Measurements from ENCODE around the gene ELSPBP1. TPM values are rescaled to one million over a fixed set of nuclear protein-coding genes. Genes with fewer than 3 reads are reported as not detected.

ELSPBP1 gene
- total RNA-seq, 6 donors from 2014 or later = not detected

GRCh38 chr19:47992070-47992469 is 2.4 kb upstream of the ELSPBP1 start, which contains the start of gene BSPH1:
Gene BSPH1, minus strand, starts transcription at chr19:47992170. Its CDS starts 89 bp downstream, at chr19:47992081.
- ATAC-seq (ENCODE audit: low FRiP score in 2 of 2) (no peak), DNase-seq (no peak)
- no peaks in the 10 kb centered on the region for H3K9me3 ChIP-seq
- H3K4me1 ChIP-seq = no peaks in the 10 kb centered on the region
- no peak within 1 kb of the TSS for H3K27ac ChIP-seq
- no peaks in the 10 kb centered on the region for H3K36me3 ChIP-seq
- WGBS, 2 donors = 67 to 75% methylated on average over 2 of the region's 2 CpGs
- H3K4me3 ChIP-seq = no peak within 1 kb of the TSS
- TF ChIP-seq POLR2AphosphoS5 (IDR thresholded peaks at IDR 0.05) (no peak), CTCF (IDR thresholded peaks at IDR 0.05) (no peak), POLR2A (IDR thresholded peaks at IDR 0.05) (no peak), EP300 (IDR thresholded peaks at IDR 0.05) (no peak)
- H3K27me3 ChIP-seq = no peaks in the 10 kb centered on the region

- DNase-seq (no peak), ATAC-seq (ENCODE audit: low FRiP score in 2 of 2) (no peak)
- Histone ChIP-seq H3K4me3 (no peak overlapping the region), H3K9me3 (peaks cover 0 to 3% (median 0%) of the 10 kb centered on the region in 4 donors), H3K4me1 (no peaks in the 10 kb centered on the region), H3K27ac (no peak overlapping the region), H3K27me3 (no peaks in the 10 kb centered on the region), H3K36me3 (no peaks in the 10 kb centered on the region)
- no peak for TF ChIP-seq CTCF (IDR thresholded peaks at IDR 0.05)
- no peak for TF ChIP-seq EP300 (IDR thresholded peaks at IDR 0.05)
- TF ChIP-seq POLR2AphosphoS5 (IDR thresholded peaks at IDR 0.05) = no peak
- no peak for TF ChIP-seq POLR2A (IDR thresholded peaks at IDR 0.05)
- WGBS, 2 donors = 65 to 71% methylated on average over 1 of the region's 1 CpG
Measured at GRCh38 chr19:47996230-47996727, 1.8 kb downstream of the ELSPBP1 start.

- H3K27me3 ChIP-seq = no peaks in the 10 kb centered on the region
- no peak overlapping the region for H3K27ac ChIP-seq
- H3K9me3 ChIP-seq = peaks cover 0 to 3% (median 0%) of the 10 kb centered on the region in 4 donors
- no peaks in the 10 kb centered on the region for H3K4me1 ChIP-seq
- 82 to 87% methylated on average over 6 of the region's 6 CpGs for WGBS, 2 donors
- no peak for DNase-seq
- no peak overlapping the region for H3K4me3 ChIP-seq
- no peaks in the 10 kb centered on the region for H3K36me3 ChIP-seq
- no peak for ATAC-seq (ENCODE audit: low FRiP score in 2 of 2)
- TF ChIP-seq EP300 (IDR thresholded peaks at IDR 0.05) (no peak), POLR2AphosphoS5 (IDR thresholded peaks at IDR 0.05) (no peak), POLR2A (IDR thresholded peaks at IDR 0.05) (no peak), CTCF (IDR thresholded peaks at IDR 0.05) (no peak)
Measured at GRCh38 chr19:47998800-47999199, 4.4 kb downstream of the ELSPBP1 start.

GRCh38 chr19:48000846-48001245 is 6.4 kb downstream of the ELSPBP1 start:
- peaks cover 0 to 3% (median 0%) of the 10 kb centered on the region in 4 donors for H3K9me3 ChIP-seq
- ATAC-seq (ENCODE audit: low FRiP score in 2 of 2) = no peak
- no peaks in the 10 kb centered on the region for H3K27me3 ChIP-seq
- no peak overlapping the region for H3K27ac ChIP-seq
- no peaks in the 10 kb centered on the region for H3K4me1 ChIP-seq
- no peak for DNase-seq
- no peaks in the 10 kb centered on the region for H3K36me3 ChIP-seq
- no peak overlapping the region for H3K4me3 ChIP-seq
- 77 to 79% methylated on average over 6 of the region's 6 CpGs for WGBS, 2 donors
- TF ChIP-seq POLR2AphosphoS5 (IDR thresholded peaks at IDR 0.05) (no peak), EP300 (IDR thresholded peaks at IDR 0.05) (no peak), CTCF (IDR thresholded peaks at IDR 0.05) (no peak), POLR2A (IDR thresholded peaks at IDR 0.05) (no peak)

GRCh38 chr19:48004236-48004635 is 9.8 kb downstream of the ELSPBP1 start:
- TF ChIP-seq POLR2AphosphoS5 (IDR thresholded peaks at IDR 0.05) = no peak
- no peak for TF ChIP-seq CTCF (IDR thresholded peaks at IDR 0.05)
- TF ChIP-seq EP300 (IDR thresholded peaks at IDR 0.05) = no peak
- TF ChIP-seq POLR2A (IDR thresholded peaks at IDR 0.05) = no peak
- Histone ChIP-seq H3K9me3 (peaks cover 0 to 3% (median 0%) of the 10 kb centered on the region in 4 donors), H3K36me3 (no peaks in the 10 kb centered on the region), H3K4me3 (no peak overlapping the region), H3K27me3 (no peaks in the 10 kb centered on the region), H3K4me1 (no peaks in the 10 kb centered on the region), H3K27ac (no peak overlapping the region)
- ATAC-seq (ENCODE audit: low FRiP score in 2 of 2) = no peak
- WGBS, 2 donors = 76 to 80% methylated on average over 6 of the region's 6 CpGs
- no peak for DNase-seq

All from upper lobe of left lung (tissue), 6 donors.